ENCODE data around the gene FMNL3. TPM values are rescaled to one million over a fixed set of nuclear protein-coding genes. Genes with fewer than 3 reads are reported as not detected.

Gene FMNL3
- total and polyA plus RNA-seq, 2 of the 13 experiments (the other 11 are each of a cell fraction or from before 2014, with no cell fraction given) = 0.44 to 1.1 TPM

DNA sequence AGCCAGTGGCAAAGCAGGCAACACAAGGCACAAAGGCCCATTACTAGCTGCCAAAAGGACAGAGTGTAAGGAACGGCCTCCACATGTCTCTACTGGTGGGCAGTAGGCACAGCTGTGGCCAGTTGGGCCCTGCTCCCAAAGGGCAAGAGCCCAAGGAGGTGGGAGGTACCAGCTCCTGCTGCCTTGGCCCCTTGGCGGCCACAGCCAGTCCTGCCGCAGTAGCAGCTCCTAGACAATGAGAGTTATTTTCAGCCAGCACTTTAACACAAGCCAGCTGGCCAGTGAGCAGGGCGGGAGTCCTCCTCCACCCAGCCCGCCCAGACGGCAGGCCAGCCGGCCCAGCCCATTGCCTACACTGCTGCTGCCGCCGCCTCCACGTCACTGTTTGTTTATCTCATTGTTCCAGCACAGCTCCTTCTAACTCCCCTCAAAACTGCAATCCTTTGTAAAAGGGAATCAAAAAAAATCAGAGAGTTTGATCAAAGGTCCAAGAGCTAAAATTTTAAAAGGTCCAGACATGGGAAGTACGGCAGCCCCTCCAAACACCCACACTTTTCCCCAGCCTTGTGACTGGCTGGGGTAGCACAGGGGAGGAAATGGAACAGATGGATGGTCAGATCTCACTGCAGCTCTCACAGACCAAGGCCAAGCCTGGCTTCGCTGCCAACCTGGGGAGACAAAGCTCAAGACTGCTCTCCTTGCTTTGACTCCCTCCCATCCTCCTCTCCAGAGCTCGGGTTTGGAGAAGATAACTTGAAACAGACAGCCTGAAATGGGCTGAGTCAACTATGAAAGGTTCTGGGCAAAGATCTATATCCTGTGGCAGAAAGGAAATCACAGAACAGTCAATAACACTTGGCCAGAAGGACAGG lies 33.5 kb downstream of the FMNL3 start (continued):
- TF ChIP-seq, protein P1, sequence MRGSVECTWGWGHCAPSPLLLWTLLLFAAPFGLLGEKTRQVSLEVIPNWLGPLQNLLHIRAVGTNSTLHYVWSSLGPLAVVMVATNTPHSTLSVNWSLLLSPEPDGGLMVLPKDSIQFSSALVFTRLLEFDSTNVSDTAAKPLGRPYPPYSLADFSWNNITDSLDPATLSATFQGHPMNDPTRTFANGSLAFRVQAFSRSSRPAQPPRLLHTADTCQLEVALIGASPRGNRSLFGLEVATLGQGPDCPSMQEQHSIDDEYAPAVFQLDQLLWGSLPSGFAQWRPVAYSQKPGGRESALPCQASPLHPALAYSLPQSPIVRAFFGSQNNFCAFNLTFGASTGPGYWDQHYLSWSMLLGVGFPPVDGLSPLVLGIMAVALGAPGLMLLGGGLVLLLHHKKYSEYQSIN (CRISPR knock-in tag; IDR thresholded peaks at IDR 0.05; ENCODE audit: borderline replicate concordance) = no peak
- TF ChIP-seq, protein P2, sequence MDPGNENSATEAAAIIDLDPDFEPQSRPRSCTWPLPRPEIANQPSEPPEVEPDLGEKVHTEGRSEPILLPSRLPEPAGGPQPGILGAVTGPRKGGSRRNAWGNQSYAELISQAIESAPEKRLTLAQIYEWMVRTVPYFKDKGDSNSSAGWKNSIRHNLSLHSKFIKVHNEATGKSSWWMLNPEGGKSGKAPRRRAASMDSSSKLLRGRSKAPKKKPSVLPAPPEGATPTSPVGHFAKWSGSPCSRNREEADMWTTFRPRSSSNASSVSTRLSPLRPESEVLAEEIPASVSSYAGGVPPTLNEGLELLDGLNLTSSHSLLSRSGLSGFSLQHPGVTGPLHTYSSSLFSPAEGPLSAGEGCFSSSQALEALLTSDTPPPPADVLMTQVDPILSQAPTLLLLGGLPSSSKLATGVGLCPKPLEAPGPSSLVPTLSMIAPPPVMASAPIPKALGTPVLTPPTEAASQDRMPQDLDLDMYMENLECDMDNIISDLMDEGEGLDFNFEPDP (CRISPR knock-in tag; conservative IDR thresholded peaks at IDR 0.05) = 0 out of 2 replicates have a peak, but pooled peaks have one; percentile 69
- TF ChIP-seq ZNF768 (CRISPR knock-in tag; IDR thresholded peaks at IDR 0.05) = no peak; the same call in 1 of the 2 replicates
- TF ChIP-seq SOX6 (IDR thresholded peaks at IDR 0.05) = no peak
- TF ChIP-seq SOX6 (CRISPR knock-in tag; IDR thresholded peaks at IDR 0.05) = peak; percentile 33; the same call in 1 of the 2 replicates
- TF ChIP-seq ZNF282 (IDR thresholded peaks at IDR 0.05; ENCODE audit: partially characterized antibody) = no peak
- TF ChIP-seq, protein P3, sequence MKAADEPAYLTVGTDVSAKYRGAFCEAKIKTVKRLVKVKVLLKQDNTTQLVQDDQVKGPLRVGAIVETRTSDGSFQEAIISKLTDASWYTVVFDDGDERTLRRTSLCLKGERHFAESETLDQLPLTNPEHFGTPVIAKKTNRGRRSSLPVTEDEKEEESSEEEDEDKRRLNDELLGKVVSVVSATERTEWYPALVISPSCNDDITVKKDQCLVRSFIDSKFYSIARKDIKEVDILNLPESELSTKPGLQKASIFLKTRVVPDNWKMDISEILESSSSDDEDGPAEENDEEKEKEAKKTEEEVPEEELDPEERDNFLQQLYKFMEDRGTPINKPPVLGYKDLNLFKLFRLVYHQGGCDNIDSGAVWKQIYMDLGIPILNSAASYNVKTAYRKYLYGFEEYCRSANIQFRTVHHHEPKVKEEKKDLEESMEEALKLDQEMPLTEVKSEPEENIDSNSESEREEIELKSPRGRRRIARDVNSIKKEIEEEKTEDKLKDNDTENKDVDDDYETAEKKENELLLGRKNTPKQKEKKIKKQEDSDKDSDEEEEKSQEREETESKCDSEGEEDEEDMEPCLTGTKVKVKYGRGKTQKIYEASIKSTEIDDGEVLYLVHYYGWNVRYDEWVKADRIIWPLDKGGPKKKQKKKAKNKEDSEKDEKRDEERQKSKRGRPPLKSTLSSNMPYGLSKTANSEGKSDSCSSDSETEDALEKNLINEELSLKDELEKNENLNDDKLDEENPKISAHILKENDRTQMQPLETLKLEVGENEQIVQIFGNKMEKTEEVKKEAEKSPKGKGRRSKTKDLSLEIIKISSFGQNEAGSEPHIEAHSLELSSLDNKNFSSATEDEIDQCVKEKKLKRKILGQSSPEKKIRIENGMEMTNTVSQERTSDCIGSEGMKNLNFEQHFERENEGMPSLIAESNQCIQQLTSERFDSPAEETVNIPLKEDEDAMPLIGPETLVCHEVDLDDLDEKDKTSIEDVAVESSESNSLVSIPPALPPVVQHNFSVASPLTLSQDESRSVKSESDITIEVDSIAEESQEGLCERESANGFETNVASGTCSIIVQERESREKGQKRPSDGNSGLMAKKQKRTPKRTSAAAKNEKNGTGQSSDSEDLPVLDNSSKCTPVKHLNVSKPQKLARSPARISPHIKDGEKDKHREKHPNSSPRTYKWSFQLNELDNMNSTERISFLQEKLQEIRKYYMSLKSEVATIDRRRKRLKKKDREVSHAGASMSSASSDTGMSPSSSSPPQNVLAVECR (CRISPR knock-in tag; IDR thresholded peaks at IDR 0.05; ENCODE audit: borderline replicate concordance) = peak; percentile 31; the same call in 1 of the 2 replicates
- TF ChIP-seq AHR (CRISPR knock-in tag; IDR thresholded peaks at IDR 0.05) = no peak
- no peak for TF ChIP-seq ZNF567 (CRISPR knock-in tag; IDR thresholded peaks at IDR 0.05; ENCODE audit: borderline replicate concordance)
- TF ChIP-seq ZFYVE20 (CRISPR knock-in tag; IDR thresholded peaks at IDR 0.05; ENCODE audit: borderline replicate concordance, low read depth) = no peak
- TF ChIP-seq ZNF367 (CRISPR knock-in tag; IDR thresholded peaks at IDR 0.05; ENCODE audit: borderline replicate concordance) = no peak
- TF ChIP-seq RAD51 (IDR thresholded peaks at IDR 0.05; ENCODE audit: borderline replicate concordance) = no peak
- TF ChIP-seq, protein P4, sequence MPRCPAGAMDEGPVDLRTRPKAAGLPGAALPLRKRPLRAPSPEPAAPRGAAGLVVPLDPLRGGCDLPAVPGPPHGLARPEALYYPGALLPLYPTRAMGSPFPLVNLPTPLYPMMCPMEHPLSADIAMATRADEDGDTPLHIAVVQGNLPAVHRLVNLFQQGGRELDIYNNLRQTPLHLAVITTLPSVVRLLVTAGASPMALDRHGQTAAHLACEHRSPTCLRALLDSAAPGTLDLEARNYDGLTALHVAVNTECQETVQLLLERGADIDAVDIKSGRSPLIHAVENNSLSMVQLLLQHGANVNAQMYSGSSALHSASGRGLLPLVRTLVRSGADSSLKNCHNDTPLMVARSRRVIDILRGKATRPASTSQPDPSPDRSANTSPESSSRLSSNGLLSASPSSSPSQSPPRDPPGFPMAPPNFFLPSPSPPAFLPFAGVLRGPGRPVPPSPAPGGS (CRISPR knock-in tag; IDR thresholded peaks at IDR 0.05) = 0 out of 2 replicates have a peak, but pooled peaks have one; percentile 31
- TF ChIP-seq, protein P5, sequence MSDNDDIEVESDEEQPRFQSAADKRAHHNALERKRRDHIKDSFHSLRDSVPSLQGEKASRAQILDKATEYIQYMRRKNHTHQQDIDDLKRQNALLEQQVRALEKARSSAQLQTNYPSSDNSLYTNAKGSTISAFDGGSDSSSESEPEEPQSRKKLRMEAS (IDR thresholded peaks at IDR 0.05) = peak; percentile 18; the same call in 1 of the 2 replicates
- peak; percentile 41; the same call in 1 of the 2 replicates for TF ChIP-seq TBX2 (CRISPR knock-in tag; IDR thresholded peaks at IDR 0.05; ENCODE audit: borderline replicate concordance)
- 0 out of 2 replicates have a peak, but pooled peaks have one; percentile 19 for TF ChIP-seq KDM5B (CRISPR knock-in tag; IDR thresholded peaks at IDR 0.05; ENCODE audit: borderline replicate concordance)
- no peak for TF ChIP-seq NONO (IDR thresholded peaks at IDR 0.05)
- no peak for TF ChIP-seq NONO (CRISPR knock-in tag; conservative IDR thresholded peaks at IDR 0.05)
- peak; percentile 23 for TF ChIP-seq SKI (IDR thresholded peaks at IDR 0.05; ENCODE audit: partially characterized antibody)
- no peak for TF ChIP-seq MEIS1 (CRISPR knock-in tag; IDR thresholded peaks at IDR 0.05; ENCODE audit: borderline replicate concordance)
- TF ChIP-seq SAP130 (CRISPR knock-in tag; IDR thresholded peaks at IDR 0.05; ENCODE audit: low read depth) = 0 out of 2 replicates have a peak, but pooled peaks have one; percentile 21
